IPS DF 4.7 (cell line): ENCODE measurements around the gene FAM167B.
A peak's percentile ranks its signal among the peaks of the same experiment; 100 is the strongest.

Source experiments
- DNase-seq: peaks from one replicate; pipeline ENCODE4 v3.0.0-alpha.2; 2013; ENCODE audit warnings: low spot score; ENCODE audit errors: extremely low read depth

The FAM167B gene

GRCh38 chr1:32246888-32247273, at the start of gene FAM167B:
TSS of gene FAM167B (plus strand) at chr1:32247222. CDS start at chr1:32247422, 200 bp downstream.
- no peak for DNase-seq

GRCh38 chr1:32197837-32198236, 49.2 kb upstream of the FAM167B start:
- no peak for DNase-seq

GRCh38 chr1:32198237-32199042, 48.6 kb upstream of the FAM167B start:
- no peak for DNase-seq

GRCh38 chr1:32199043-32199716, 47.8 kb upstream of the FAM167B start:
- DNase-seq: no peak

- DNase-seq: no peak
Measured at GRCh38 chr1:32199717-32200072, 47.3 kb upstream of the FAM167B start.

GRCh38 chr1:32200226-32201010, 46.6 kb upstream of the FAM167B start, which contains the start of gene CCDC28B:
TSS of gene CCDC28B (plus strand) at chr1:32200595. CDS start at chr1:32201936, 1,341 bp downstream.
- no peak for DNase-seq

- no peak for DNase-seq
Measured at GRCh38 chr1:32201011-32201855, 45.8 kb upstream of the FAM167B start.

GRCh38 chr1:32204943-32205361, 42.1 kb upstream of the FAM167B start:
- DNase-seq: no peak

GRCh38 chr1:32205401-32206370, 41.3 kb upstream of the FAM167B start, which contains the start of gene IQCC:
TSS of gene IQCC (plus strand) at chr1:32205671. CDS start at chr1:32205682, 11 bp downstream.
- no peak for DNase-seq

GRCh38 chr1:32208469-32208868, 38.6 kb upstream of the FAM167B start:
- DNase-seq: no peak

GRCh38 chr1:32208891-32209328, 38.1 kb upstream of the FAM167B start, which contains the start of gene DCDC2B:
TSS of gene DCDC2B (plus strand) at chr1:32209089. CDS start at chr1:32209094, 5 bp downstream.
- DNase-seq: no peak

GRCh38 chr1:32215629-32216480, 31.2 kb upstream of the FAM167B start:
- DNase-seq: no peak

GRCh38 chr1:32216566-32216965, 30.5 kb upstream of the FAM167B start:
- DNase-seq: no peak

- no peak for DNase-seq
Measured at GRCh38 chr1:32219022-32219421, 28.0 kb upstream of the FAM167B start.

GRCh38 chr1:32220746-32221580, 26.1 kb upstream of the FAM167B start:
- no peak for DNase-seq

- no peak for DNase-seq
Measured at GRCh38 chr1:32221581-32221979, 25.4 kb upstream of the FAM167B start.

- peak; percentile 98 for DNase-seq
Measured at GRCh38 chr1:32221980-32222755, 24.9 kb upstream of the FAM167B start, which contains the start of the genes EIF3I and TMEM234. TSS of gene EIF3I (plus strand) at chr1:32222407. CDS start at chr1:32222442, 35 bp downstream. TSS of gene TMEM234 (minus strand) at chr1:32222353. CDS start at chr1:32222322, 31 bp downstream.
